OCI-LY1 (cell line): ENCODE data around the gene ACMSD.

Source experiments
- CTCF ChIP-seq: fragments of 200-600 bp; sonication (generic), shearing (Covaris generic); IDR thresholded peaks from 2 replicates; pipeline ENCODE4 v1.5.1; 2017; ENCODE audit warnings: mild to moderate bottlenecking, antibody characterized with exemption, low read length, moderate library complexity, mixed read lengths
- EZH2 ChIP-seq: fragments of 200-600 bp; sonication (generic), shearing (Covaris generic); IDR thresholded peaks from 2 replicates; pipeline ENCODE4 v1.8.0; 2017; ENCODE audit warnings: borderline replicate concordance, mixed run types, mild to moderate bottlenecking, antibody characterized with exemption, low read length, moderate library complexity, mixed read lengths

DNA sequence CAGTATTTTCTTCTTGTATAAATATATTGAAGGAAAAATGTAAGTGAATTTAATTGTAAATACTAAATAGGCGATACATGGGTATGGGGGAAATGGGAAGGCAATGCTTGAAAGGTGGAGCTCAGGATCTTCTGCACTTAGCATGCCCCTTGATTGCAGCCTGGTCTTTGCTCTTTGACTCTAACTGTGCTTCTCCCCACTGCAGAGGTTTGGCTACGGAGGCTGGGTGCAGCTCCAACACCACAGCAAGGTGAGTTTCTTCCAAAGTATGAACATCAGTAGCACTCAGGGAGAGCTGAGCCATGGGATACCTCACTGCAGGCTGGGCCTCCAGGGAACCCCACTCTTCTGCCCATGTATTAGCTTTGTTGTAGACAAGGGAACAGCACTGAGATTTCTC is 6.6 kb downstream of the ACMSD start:
- TF ChIP-seq CTCF = no peak
- TF ChIP-seq EZH2 = no peak
